Islet precursor cell (in vitro differentiated cells): ENCODE data around the gene SH3BP4.
"Not testable (repeated sequence)": the region's sequence is repeated elsewhere in the genome, so short reads cannot be mapped to it uniquely, and the experiment has no call there.

Experiments used
- DNase-seq: peaks from one replicate; pipeline ENCODE4 v3.0.0-alpha.2; 2018

Gene SH3BP4

DNA sequence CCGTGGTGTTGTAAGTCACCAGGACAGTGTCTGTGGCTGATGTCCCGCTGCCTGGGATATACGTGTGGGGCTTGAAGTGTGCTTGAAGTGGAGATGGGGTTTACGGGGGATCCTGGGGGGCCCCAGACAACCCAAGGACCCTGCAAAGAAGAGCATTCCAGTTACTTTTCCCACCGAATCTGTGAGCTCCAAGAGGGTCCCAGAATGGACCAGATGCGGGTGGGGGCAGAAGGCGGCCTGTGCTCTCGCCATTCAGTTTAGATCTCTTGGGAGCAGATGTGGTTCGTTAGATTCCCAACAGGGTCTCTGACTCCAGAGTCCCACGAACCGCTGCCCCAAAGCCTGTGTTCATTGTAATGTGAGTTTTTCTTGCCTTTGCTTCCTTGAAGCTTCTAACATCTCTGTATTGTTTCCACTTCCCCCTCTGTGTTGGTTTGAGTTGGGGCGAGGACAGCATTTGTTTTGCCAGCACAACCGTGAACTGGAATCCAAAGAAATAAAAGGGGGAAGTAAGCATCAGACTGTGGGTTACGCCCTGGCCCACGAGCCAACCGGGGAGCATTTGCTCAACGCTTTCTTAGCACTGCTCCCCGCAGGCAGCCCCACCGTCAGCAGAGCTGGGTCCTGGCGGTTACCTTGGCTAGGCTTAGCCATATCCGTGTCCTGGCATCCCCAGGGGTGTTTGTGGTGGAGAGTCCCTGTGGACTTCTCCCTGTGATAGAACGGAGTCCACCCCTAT lies 92.1 kb downstream of the SH3BP4 start:
- no peak for DNase-seq

DNA sequence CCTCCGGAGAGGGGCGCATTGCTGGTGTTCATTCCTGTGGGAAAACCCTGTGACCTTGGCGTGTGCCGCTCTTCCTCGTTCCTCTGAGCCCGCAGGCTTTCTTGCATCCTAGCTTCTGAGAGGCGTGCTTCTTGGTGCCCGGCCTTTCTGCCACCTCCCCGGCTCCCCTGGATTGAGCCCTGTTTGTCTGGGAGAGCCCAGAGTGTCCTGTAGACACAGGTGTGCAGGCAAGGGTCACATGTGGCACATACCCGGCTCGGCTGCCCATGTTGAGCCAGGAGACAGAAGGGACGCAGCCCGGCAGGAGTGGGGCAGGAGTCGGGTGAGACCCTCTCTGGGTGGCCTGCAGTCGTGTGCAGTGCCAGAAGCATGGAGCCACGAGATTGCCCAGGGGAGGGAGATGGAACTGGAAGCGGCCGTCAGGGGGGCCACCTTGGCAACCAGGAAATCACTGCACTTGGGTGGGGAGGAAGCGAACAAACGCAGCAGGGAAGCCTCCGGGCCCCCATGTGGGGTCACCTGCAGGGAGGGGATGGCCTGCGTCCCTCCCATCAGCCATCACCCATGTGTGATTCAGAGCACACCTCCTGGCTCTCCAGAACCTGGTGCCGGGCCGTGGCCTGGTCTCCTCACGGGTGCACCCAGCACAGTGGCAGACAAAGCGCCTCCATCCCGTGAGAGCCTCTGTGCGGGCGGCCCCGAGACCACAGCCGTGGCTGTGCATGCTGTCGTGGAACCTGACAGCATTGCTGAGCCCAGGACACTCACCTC lies 92.9 kb downstream of the SH3BP4 start:
- no peak for DNase-seq

DNA sequence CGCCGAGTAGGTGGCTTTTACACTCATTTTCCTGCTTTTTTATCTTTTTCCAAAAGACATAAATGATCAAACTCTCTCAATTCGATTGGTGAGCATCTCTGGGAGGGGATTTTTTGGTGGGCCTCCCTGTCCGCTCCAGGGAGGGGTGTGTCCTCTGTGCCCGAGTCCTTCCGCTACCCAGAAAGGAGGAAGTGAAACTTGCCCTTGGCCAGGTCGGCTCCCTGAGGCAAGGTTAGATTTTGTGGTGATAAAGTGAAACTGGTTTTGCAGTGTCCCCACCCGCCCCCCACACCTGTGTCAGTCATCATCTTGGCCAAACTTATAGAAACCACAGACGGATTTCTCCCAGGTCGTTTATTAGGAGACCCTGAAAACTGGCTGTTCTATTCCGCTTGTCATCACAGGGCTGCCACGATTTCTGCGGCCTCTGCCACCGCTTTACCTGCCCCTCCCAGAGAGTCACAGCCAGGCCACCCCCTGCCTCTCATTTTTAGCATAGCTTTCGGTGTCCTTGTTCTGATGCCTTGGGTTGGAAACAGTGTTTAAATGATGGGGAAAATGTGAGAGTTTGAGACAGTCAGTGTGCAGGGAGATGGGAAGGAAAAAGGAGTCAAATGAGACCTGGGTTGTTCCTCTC lies 93.6 kb downstream of the SH3BP4 start:
- DNase-seq, result no peak

DNA sequence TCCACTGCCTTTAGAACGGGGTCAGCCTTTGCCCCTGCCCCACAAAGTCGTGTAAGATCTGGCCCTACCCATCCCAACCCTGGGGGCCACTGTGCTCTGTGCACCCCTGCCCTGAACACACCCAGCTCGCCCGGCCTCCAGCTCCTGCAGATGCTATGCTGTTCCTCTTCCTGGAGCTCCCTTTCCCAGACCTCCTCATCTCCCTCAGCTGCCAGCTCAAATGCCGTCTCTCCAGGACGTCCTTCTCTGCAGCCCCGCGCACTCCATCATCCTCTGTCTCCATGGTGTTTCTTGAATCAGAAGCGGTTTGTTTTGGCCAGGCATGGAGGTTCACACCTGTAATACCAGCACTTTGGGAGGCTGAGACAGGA lies 94.1 kb downstream of the SH3BP4 start:
- DNase-seq, result no peak

DNA sequence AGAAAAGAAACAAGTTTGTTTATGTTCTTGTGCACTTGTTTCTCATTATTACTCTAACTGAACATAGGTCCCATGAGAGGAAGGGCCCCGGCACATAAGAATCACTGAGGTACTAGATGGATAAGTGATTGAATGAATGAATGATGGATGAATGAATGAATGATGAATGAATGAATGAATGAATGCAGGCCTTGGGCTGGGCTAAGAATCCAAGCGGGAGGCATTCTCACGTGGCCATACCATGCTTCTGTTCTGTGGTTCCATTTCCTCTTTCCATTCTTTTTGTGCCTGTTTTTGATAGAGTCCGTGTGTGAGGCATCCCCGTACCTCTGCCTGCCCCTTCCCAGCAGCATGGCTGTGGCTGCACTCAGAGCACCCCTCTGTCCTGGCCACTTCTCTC lies 94.8 kb downstream of the SH3BP4 start:
- no peak for DNase-seq

DNA sequence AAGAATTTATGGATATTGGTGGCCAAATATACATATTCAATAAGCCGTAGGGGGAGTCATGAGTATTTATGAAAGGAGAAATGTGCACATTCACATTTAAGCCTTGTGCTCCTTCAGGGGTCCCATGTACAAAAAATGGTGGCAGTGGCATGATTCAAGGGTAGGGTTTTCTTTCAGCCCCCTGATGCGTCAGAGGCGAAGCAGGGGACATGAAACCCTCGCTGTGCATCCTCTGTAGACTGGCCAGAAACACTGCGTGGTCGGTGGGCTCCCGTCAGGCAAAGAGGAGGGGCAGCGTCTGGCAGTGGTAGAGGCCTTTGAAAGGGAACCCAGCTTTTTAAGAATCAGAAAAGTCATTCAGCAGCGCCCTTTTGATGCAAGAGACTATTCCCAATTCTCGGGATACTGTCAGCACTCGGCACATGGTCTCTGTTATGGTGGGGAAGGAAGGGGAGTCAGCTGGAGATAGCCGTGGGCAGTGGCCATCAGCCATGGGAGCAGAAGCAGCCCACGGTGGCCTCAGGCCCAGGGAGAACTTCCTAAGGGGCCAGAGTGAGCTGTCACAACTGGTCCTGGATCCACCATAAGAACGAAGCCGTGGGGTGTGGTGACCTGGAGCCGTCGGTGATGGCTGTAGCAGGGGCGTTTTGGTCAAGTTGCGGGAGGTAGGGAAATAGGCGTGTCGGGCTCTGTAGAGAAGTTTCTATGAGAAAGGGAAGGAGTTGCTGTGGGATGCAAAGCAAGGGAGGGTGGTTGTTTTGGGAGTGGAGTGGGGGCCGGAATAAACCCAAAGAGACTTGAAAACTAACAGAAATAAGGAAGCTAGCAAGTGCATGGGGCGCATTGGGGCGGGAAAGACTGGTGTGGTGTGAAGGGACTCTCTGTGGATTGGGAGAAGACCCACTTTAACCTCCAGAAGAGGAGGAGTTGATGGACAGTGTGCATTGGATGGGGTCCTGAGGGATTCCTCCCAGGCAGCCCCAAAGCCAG lies 95.6 kb downstream of the SH3BP4 start:
- DNase-seq, result no peak

DNA sequence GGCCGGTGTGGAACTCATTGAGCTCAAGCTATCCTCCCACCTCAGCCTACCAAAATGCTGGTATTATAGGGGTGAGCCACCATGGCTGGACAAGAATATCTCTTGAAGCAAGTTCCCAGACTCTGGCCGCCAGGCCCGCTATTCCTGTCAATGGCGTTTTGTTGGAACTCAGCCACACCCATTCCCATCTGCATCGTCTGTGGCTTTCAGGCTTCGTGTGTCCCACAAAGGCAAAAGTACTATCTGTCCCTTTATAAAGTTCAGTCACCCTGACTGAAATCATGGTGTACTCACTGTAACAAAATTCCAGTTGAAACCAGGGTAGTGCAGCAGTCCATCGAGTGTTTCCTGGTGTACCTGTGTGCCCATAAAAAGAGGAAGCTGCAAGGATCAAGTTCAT lies 96.7 kb downstream of the SH3BP4 start:
- no peak for DNase-seq

DNA sequence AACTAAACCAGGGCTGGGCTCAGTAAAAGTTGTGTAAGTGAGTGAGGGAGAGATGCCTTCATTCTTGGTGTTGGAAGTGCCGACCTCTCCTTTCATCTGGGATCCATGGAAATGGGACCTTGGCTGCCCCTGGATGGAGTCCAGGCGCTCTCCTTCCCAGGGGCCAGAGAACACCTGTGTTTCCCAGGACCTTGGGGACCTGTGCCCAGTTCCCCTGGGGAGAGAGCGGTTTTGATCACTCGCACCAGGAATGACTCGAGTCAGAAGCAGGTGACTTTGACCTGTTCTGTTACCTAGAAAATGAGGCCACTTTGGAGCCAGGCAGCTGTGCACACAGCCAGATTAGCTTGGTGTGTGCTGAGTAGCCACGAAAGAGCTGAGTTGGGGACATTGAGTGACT lies 97.3 kb downstream of the SH3BP4 start:
- no peak for DNase-seq

DNA sequence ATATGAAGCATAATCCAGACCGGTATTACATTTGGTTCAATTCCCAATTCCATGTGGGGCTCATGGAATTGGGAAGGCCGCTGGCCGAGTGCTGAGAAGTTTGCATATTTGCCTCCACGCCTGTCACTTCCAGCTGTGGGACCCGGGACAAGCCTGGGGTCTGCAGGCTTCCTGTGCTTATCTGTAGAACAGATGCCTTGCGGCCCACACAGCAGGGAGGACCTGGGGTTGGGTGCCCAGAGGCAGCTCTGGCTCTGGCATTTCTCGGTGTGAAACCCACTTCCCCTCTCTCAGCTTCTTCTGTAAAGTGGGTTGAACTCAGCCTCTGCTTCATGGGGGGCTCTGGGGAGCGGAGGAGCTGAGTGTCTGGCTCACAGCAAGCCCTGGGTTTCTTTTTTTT lies 97.9 kb downstream of the SH3BP4 start:
- DNase-seq, result no peak

DNA sequence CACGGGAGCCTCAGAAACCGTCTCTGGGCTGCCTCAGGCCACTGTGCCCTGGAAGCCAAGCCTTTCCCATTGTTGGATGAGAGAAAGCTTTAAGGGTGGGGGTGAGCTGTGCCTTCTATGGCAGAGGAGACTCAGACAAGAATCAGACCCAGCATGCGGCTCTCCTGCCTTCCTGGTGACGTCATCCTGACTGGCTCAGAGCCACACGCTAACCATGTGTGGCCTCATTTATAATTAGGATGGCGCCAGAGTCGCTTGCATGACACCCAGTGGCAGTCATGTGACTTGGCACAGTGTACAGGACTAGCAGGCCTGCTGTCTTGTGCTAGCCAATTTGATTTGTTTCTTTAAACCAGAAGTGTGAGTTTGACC lies 99.1 kb downstream of the SH3BP4 start:
- peak; percentile 80 for DNase-seq

DNA sequence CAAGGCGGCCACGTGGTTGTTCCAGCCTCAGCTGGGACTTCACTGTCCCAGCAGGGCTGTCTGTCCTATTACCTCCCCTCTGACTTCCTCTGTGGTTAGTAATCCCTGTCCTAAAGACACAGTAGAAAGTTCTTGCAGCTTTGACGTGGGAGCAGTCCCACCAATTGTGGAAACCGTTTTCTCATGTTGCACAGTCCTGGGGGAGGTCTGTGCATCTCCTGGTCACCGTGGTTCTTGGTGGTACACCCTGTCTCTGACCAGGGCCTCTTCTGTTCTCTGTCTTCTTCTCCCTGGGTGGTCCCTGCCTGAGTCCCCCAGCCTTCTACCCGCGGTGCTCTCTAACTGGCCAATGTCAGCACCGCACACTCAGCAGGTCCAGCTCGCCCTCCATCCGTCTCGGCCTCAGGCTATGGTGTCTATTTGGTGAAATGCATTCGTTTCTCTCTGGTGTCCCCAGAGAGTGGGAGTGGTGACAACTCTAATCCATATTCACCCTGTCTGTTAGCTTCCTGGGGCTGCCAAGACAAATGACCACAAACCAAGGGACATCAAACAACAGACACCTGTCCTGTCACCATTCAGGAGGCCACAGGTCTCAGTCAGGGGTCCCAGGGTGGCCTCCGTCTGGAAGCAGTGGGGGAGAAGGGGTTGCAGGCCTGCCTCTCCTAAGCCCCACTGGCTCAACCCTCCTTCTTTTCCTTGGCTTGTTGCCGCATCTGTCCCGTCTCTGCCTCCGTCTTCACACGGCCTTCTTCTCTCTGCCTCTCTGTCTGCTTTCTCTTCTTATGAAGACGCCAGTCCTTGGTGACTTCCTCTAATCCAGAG lies 99.8 kb downstream of the SH3BP4 start:
- DNase-seq, result no peak

DNA sequence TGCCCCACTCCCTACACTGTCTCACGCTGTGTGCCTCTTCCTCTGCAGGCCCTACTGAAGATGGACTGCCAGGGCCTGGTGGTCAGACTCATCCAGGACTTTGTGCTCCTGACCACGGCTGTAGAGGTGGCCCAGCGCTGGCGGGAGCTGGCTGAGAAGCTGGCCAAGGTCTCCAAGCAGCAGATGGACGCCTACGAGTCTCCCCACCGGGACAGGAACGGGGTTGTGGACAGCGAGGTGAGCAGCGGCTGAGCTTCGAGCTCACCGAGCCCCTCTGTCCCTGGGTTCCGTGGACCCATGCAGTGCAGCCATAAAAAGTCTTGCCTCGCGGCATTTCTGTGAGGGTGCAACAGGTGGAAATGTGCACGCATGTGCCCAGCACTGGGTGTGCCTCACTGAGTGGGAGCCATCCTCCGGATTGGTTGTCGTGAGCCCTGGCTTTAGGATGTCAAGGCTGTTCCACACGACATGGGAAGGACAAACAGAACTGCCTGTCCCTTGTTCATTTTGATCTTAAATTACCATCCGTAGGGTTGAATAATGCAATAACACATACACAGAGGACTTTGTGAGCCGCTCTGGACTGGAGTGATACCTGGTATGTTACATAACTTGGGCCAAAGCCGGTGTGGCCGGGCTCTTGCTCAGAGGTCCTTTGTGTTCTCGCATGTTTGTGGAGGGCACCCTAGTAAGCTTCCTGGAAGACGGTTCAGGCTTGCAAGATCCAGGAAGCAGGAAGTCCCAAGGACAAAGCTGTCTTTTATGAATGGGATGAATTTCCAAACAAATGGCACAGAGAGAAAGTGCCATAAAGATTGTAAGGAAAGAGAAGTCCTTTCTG lies 100.9 kb downstream of the SH3BP4 start:
- DNase-seq, result no peak

DNA sequence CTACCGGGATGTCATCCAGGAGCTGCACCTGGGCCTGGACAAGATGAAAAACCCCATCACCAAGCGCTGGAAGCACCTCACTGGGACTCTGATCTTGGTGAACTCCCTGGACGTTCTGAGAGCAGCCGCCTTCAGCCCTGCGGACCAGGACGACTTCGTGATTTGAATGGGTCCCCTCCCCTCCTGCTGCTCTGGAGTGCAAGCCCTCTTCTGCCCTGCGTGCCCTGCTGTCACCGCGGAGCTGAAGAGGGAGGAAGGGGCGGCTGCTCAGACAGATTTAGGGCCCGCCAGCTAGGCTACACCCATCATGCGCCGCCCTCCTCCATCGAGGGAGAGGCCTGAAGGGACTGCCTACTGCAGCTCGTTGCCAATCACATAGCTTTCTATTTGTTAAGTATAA lies 101.8 kb downstream of the SH3BP4 start:
- DNase-seq, result no peak

DNA sequence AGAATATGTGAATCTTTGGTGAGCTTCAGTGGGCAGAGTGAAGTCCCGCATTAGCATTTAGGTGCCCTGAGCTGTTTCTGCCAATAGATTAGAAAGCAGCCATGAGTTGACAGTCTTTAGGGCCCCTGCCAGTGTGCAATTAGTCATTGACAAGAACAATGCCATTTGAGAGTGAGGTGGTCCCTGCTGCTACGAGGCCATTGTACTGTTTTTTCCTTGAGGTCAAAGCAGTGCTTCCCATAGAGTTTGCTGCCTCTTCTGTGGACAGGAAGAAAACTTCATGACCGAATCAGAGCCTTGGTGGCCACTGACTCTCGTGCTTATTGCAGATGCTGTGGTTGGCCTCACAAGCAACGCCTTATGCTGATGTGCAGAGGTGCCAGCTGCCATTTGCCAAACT lies 102.7 kb downstream of the SH3BP4 start:
- no peak for DNase-seq

DNA sequence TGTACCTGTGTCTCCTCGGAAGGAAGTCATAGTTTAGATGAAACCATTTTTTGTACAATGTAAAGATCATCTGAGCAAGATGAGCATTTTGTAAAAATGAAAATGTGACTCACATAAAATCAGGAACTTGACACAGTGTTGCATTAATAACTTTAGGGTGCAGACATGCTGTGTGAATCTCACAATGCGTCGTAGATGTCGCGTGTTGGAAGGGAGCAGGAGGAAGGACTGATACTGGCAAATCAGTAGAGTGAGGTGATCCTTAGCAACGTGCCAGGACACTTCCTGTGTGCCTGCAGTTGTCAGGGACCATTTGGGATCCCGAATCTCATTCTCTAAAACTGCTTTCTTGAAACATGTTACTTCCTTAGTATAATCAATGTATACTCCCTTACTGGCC lies 103.1 kb downstream of the SH3BP4 start:
- no peak for DNase-seq

DNA sequence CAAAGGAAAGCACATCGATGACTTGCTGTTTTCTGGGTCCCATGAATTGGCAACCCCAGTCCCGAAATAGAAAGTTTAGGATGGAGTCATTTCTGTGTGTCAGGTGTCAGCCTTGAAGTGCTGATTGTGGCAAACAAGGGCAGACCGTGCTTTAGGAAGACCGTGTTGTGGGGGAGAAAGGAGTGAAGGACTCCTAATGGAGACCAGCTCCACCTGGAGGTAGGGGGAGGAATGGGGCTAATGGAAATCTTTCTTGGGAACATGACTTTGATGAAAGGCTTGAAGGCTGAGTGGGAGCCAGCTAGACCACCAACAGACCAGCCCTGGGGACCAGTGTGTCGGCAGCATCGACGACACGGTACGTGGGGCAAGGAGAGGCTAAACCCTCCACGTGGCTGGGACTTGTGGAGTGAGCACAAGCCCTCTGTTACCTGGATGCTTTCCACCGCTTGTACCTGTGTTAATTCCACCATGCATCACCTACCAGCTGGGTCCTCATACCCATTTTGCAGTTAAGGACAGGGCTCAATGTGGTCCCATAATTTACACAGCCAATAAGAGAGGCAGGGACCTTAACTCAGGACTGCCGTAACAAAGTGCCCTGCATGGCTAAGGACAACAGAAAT lies 104.2 kb downstream of the SH3BP4 start:
- DNase-seq, result peak; percentile 62

DNA sequence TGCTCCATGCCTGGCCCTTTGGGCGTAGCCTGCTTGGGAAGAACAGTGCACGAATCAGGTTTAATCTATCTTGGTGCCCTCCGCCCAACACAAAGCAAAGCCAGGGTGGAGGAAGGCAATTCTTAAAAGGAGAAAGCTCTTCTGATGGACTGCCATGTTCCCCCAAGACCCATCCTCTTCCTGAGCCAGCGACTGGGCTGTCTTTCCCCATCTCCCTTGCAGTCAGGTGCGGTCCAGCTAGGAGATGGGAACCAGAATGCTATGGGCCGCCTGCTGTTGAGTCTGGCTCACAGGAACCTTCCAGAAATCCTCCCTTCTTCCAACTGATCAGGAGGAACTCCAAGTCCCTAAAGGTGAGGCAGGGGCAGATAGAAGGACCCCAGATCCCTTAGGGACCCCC lies 105.0 kb downstream of the SH3BP4 start:
- peak; percentile 31 for DNase-seq

DNA sequence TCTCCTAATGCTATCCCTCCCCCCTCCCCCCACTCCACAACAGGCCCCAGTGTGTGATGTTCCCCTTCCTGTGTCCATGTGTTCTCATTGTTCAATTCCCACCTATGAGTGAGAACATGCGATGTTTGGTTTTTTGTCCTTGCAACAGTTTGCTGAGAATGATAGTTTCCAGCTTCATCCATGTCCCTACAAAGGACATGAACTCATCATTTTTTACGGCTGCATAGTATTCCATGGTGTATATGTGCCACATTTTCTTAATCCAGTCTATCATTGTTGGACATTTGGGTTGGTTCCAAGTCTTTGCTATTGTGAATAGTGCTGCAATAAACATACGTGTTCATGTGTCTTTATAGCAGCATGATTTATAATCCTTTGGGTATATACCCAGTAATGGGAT lies 105.8 kb downstream of the SH3BP4 start:
- DNase-seq, result not testable (repeated sequence)

DNA sequence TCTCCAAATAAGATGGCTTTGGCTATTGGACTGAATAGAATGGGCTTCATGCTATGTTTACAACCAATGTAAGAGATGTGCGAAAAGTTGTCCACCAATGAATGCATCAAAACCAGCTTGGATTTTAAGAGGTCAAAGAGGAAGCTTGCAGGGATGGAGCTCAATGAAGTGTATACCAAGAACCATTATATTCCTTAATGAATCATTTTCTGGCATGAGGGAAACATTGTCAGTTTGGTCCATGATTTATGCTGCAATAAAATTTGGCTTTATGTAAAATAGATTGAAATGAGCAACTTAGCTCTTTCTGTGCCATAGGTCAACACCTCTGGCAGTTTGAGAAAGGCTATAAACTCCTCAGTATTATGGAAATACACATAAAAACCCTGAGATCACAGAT lies 107.3 kb downstream of the SH3BP4 start:
- DNase-seq, result no peak

DNA sequence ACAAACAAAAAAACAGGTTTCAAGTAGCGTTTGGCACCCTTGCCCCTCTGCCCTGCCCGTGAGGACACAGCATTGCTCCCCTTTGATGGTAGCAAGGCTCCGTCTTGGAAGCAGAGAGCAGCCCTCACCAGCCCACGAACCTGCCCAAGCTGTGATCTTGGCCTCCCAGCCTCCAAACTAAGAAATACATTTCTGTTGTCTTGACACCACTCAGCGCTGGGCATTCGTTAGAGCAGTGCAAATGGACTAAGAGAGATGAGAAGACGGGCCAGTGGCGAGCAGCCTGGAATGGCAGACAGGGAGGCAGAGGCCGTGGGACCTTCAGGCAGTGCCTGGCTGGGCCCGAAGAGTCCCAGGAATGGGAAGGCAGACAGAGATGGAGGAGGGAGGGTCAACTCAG lies 109.8 kb downstream of the SH3BP4 start:
- no peak for DNase-seq
